Measurements from ENCODE around the gene UBAP1L.
"Not testable (repeated sequence)": the region's sequence is repeated elsewhere in the genome, so short reads cannot be mapped to it uniquely, and the experiment has no call there.

UBAP1L gene

GRCh38 chr15:65115086-65115485 is at the start of gene UBAP1L:
UBAP1L (minus strand) TSS chr15:65115200; CDS start chr15:65106215, 8,985 bp downstream.
- no peak for DNase-seq

- DNase-seq: no peak
Measured at GRCh38 chr15:65164139-65164538, 49.1 kb upstream of the UBAP1L start.

DNA sequence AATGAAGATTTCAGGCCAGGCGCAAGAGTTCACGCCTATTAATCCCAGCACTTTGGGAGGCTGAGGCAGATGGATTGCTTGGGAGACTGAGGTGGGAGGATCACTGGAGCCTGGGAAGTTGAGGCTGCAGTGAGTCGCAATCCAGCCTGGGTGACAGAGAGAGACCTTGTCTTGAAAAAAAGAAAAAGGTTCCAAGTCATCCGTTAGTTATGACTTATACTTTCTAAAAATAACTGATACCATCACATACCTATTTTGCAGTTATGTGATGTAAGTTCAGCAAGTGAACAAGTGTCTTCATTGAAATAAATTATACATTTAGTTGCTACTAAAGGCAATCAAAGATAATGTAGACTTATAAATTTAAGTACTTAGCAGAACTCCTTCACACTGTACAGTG is 48.0 kb upstream of the UBAP1L start:
- DNase-seq: no peak

GRCh38 chr15:65156692-65157091 is 41.7 kb upstream of the UBAP1L start:
- no peak for DNase-seq

- no peak for DNase-seq
Measured at GRCh38 chr15:65154720-65155119, 39.7 kb upstream of the UBAP1L start.

DNA sequence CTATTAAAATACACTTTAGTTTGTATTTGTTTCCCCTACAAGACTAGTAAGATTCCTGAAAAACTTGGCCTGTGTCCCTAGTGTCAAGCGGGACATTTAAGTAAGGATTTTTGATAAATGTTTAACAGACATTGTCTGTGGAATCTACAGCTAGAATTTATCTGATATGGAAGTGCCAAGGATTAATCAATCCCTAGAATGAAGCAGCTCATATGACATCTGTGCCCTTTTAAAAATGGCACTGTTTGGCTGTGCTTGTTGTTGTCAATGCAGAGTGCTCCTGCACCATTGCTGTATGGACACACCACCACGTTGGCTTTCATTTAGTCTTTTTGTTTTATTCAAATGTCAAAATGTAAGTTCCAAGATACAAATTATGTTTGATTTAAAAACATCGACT is 32.9 kb upstream of the UBAP1L start:
- DNase-seq: no peak

DNA sequence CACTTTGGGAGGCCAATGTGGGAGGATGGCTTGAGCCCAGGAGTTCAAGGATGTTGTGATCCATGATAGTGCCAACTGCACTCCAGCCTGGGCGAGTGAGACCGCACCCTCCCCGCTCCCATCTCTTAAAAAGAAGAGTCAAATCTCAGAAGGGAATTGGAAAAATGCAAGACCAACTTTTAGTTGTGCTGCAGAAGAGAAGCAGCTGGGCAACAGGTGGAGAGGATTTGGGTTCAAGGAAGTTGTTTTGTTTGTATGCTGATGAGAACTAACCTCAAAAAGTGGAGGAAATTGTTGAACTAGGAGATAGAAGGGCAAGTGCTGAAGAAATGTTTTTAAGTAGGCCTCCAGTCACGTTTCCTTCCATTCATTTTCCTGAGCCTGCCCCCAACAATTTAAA is 31.4 kb upstream of the UBAP1L start:
- no peak for DNase-seq

- DNase-seq: not testable (repeated sequence)
Measured at GRCh38 chr15:65138631-65139030, 23.6 kb upstream of the UBAP1L start.

DNA sequence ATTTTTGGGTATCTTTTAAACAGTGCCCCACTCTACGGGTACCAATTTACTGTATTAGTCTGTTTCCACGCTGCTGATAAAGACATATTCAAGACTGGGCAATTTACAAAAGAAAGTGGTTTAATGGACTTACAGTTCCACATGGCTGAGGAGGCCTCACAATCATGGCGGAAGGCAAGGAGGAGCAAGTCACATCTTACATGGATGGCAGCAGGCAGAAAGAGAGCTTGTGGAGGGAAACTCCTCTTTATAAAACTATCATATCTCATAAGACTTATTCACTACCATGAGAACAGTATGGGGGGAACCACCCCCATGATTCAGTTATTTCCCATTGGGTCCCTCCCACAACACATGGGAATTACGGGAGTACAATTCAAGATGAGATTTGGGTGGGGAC is 22.9 kb upstream of the UBAP1L start:
- DNase-seq: not testable (repeated sequence)

DNA sequence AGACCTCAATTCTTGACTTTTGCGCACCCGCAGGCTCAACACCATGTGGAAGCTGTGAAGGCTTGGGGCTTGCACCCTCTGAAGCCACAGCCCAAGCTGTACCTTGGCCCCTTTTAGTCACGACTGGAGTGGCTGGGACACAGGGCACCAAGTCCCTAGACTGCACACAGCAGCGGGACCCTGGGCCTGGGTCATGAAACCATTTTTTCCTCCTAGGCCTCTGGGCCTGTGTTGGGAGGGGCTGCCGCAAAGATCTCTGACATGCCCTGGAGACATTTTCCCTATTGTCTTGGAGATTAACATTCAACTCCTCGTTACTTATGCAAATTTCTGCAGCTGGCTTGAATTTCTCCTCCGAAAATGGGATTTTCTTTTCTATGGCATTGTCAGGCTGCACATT is 22.1 kb upstream of the UBAP1L start:
- DNase-seq: not testable (repeated sequence)

DNA sequence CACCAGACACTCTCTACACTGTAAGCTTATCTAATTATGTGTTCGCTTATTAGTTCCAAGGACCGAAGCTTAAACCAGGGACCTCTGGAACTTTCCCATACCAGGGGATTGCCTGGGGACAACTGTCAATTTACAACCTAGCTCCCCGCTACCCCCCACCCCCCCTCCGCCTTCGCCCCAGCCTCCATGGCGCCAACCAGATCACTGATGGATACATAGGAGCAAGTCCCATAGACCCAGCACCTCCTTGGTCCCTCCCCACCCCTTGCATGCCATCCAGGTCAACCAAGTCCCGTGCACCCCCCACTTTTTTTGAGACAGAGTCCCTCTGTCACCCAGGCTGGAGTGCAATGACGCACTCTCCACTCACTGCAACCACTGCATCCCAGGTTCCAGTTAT is 19.5 kb upstream of the UBAP1L start:
- no peak for DNase-seq

GRCh38 chr15:65133548-65134200 is 18.7 kb upstream of the UBAP1L start, which contains the start of gene PDCD7:
PDCD7 (minus strand) TSS chr15:65133808; CDS start chr15:65133781, 27 bp downstream.
- DNase-seq: peak; percentile 36 to 61 (median 48)

DNA sequence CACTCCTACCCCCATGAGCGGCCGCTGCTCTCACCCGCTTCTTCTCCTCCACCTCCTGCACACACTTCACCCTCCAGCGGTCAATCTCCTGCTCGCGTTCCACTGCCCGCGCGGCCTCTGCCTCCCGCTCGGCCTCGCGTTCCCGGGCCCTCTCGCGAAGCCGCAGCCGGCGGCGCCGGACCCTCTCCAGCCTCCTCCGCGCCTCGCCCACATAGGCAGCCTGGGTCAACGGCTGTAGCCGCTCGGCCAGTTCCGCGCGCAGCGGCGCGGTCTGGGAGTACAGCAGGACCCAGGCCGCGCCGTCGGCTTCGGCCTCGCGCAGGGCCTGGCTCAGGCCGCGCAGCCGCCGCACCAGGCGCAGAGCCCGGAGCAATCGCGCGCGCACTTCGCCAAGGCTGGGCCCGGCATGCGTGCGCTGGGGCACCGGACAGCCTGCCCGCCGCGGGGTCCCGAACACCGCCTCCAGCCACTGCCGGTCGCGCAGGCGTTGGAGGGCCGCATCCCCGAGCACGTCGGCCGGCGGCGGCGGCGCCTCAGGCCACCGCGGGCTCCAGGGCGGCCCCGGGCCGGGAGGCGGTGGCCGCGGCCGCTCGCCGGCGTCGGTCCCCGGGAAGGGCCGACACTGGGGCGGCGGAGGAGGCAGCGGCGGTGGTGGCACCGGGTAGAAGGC is 18.0 kb upstream of the UBAP1L start:
- no peak for DNase-seq

DNA sequence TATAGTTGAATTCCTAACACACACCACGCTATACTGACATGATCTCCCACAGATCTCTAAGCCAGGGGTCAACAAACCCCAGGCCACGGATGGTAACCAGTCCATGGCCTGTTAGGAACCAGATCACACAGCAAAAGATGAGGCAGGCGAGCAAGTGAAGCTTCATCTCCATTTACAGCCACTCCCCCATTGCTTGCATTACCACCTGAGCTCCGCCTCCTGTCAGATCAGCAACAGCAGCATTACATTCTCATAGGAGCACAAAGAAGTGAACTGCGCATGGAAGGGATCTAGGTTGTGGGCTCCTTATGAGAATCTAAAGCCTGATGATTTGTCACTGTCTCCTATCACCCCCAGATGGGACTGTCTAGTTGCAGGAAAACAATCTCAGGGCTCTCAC is 15.9 kb upstream of the UBAP1L start:
- no peak for DNase-seq

- DNase-seq: no peak
Measured at GRCh38 chr15:65115542-65115941, 542 bp upstream of the UBAP1L start.

DNA sequence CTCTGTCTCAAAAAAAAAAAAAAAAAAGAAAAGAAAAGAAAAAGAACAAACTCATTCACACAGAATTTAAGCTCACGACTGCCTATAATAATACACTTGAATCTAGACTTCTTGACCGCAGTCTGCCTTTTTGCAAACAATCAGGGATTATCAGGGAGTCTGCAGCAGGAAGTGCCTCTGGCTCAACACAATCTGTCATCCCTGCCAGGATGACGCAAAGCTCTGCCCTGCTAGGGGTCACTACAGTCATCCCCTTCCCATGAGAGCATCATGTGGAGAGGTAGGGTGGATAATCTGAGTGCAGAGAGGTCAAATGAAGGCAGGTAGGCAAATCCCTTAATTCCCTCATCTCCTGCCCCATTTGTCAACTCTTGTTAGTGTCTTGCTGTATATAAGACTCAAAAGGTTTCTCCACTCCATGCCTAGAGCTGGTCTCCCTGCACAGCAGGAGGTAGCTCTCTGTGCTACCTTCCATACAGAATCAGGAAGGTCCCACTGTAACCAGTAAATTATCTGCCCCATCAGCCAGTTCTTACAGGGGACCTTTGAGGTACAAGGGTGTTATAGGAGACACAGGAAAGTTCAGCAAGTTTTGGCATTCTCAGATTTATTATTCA is 4.2 kb downstream of the UBAP1L start:
- DNase-seq: no peak

GRCh38 chr15:65106011-65106590 is 8.9 kb downstream of the UBAP1L start:
- DNase-seq: no peak

DNA sequence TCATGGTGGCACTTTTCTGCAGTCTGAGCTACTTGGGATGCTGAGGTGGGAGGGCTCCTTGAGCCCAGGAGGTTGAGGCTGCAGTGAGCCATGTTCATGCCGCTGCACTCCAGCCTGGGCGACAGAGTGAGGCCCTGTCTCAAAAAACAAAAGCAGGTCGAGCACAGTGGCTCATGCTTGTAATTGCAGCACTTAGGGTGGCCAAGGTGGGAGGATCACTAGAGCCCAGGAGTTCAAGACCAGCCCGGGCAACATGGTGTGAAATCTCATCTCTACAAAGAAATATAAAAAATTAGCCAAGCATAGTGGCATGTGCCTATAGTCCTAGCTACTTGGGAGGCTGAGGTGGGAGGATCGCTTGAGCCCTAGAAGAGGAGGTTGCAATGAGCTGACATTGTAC is 10.0 kb downstream of the UBAP1L start:
- no peak for DNase-seq

GRCh38 chr15:65102912-65103311 is 12.1 kb downstream of the UBAP1L start:
- DNase-seq: no peak

DNA sequence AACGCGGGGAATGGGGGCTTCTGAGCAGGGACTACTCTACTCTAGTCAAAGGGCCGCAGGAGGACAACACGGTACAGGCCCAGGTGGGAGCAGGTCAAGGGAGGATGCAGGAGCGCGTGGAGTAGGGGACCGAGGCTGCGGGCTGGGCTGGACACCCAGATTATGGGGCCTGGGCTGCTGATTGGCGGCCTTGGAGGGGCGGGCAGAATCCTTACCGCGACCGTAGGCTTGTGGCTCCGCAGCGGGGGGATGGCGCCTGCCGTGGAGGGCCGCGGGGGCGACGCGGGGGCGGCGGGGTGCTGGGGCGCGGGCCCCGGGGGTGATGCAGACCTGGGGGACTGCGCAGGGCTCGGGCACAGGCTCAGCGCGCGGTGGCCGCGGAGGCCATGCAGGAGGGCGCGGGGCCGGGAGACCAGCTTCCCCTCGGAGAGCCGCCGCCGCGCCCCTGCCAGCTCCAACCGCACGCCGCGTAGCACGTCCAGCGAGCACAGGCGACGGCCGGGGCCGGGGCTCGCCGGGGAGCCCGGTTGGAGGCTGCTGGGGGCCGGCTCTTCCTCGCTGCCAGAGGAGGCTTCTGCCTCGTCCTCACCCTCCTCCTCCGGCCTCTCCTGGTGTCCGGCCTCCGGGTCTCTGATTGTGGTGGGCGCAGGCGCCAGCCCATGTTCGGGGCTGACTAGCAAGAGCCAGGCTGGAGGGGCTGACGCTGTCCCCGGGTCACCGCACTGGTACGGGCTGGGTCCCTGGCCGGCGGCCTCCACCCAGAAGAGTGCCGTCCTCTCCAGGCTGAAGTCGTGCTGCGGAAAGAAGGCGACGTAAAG is 12.9 kb downstream of the UBAP1L start:
- DNase-seq: no peak

GRCh38 chr15:65101411-65101890 is 13.5 kb downstream of the UBAP1L start:
- peak in 3 of 4 experiments; percentile 12 to 22 (median 20) for DNase-seq

GRCh38 chr15:65100442-65100841 is 14.6 kb downstream of the UBAP1L start:
- DNase-seq: no peak

DNA sequence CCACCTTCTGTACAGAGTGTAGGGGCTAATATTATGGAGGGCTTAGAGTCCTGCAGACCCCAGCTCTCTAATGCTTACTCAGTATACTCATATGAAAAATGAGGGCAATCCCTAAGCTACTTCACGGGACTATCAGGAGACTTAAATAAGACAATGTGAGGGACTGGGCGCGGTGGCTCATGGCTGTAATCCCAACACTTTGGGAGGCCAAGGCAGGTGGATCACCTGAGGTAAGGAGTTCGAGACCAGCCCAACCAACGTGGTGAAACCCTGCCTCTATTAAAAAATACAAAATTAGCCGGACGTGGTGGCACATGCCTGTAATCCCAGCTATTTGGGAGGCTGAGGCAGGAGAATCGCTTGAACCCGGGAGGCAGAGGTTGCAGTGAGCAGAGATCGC is 15.2 kb downstream of the UBAP1L start:
- not testable (repeated sequence) for DNase-seq
